GM12892 (cell line): Measurements from ENCODE around the gene KCNMA1.
A peak's percentile ranks its signal among the peaks of the same experiment; 100 is the strongest.

ENCODE experiments used
- DNase-seq: peaks from one replicate; pipeline ENCODE4 v3.0.0; 2011; ENCODE audit not compliant: insufficient read length
- FAIRE-seq: peaks from 2 replicates; lab custom pipeline; 2011; peaks lifted over from hg19 to GRCh38; lab: Jason Lieb, UNC
- POLR2A ChIP-seq: IDR thresholded peaks from 2 replicates; pipeline ENCODE4 v1.6.1; 2011; ENCODE audit warnings: low read depth, low read length, control low read depth
- POLR2AphosphoS5 ChIP-seq: IDR thresholded peaks from 2 replicates; pipeline ENCODE4 v1.6.1; 2011; ENCODE audit warnings: low read depth, low read length, control low read depth
- TAF1 ChIP-seq: IDR thresholded peaks from 2 replicates; pipeline ENCODE4 v1.6.1; 2011; ENCODE audit warnings: low read depth, mild to moderate bottlenecking, control low read depth, low read length, borderline replicate concordance

KCNMA1 gene

DNA sequence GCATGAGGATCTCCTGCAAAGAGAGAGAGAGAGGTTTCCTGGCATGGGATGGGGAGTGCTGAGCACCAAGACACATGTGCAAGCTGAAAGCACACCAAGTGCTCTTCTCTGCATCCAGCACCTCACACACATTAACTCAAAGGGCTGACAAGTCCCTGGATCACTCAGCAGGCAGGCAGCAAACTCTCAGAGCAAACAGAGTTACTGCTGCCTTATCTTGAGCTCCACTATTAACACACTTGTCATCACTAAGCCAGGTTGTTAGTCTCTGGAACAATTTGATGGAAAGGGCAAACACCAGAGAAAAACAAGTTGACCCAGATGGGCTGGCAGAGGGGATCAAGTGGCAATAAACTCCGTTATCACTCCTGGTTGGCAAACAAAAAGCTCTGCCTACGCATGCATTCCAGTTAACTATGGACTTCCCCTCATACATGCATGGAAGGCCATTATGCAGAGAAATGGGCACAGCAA lies 349.9 kb downstream of the KCNMA1 start:
- FAIRE-seq (no peak), DNase-seq (no peak)
- no peak for TF ChIP-seq POLR2AphosphoS5
- no peak for TF ChIP-seq TAF1
- TF ChIP-seq POLR2A = no peak

DNA sequence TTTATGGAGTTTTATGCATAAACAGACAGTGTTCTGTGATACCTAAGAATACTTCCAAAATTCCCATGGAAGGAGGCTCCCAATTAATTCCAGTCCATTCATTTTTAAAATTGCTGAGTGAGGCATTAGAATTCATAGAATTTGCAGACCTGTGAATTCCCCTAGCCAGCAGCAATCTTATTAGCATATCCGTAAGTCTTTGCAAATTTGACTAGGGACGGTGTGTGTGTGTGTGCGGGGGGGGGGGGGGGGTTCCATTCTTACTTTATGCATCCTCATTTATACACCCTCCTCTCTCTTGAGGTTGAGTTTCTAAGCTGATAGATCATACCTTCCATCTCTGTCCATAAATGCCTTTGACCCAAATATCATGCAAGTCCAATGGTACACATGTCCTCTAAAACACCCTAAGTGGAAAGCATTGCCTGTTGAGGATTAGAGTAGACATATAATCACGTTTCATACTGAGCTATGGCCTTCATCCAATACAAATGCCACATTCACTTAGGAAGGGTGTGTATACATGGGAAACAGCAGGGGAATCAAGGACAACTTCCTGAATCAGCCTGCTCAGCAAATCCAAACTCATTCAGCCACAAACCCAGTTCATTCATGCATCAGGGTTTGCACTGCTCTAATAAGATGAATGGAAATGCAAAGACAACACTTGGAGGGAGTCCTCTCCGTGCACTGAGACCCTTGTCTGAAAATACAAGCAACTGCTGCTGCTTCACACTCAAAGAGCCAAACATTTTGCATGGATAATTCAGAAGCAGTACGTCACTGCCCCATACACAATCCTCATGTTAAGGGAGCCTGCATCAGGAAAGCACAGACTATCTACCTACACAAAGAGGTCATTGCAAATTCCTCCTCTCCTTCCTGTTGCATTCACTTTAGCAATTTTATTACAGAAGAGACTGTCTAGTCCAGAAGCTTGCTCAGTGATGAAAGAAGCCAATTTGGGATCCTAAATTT lies 350.8 kb downstream of the KCNMA1 start:
- FAIRE-seq (no peak), DNase-seq (no peak)
- TF ChIP-seq POLR2A = no peak
- TF ChIP-seq POLR2AphosphoS5 = no peak
- TF ChIP-seq TAF1 = no peak

DNA sequence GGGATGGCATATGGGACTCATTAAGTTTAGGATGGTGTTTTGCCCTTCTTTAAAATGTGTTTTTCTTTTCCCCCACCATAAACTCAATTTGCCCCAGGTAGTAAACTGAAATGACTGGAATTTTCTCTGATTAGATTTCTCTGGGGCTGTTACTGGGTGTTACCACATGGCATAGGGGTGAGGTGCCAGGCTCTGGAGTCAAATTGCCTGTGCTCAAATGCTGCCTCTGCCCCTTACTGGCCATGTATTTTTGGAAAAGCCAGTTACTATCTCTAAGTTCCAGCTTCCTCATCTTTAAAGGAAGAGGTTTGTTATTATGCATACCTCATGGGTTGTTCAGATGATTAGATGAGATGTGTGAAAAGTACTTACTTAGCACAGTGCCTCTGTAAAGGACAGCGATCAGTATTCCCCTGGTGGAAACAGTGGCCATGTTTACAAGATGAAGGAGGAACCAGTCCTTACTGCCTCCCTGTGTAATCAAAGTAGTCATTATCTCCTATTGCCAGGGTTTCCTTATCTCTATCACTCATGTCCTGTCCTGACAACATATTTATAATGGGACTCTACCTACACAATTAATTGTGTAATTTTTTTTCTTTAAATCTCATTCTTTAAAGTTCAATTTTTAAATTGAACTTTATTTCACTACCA lies 352.0 kb downstream of the KCNMA1 start:
- FAIRE-seq (no peak), DNase-seq (no peak)
- no peak for TF ChIP-seq TAF1
- TF ChIP-seq POLR2A = no peak
- no peak for TF ChIP-seq POLR2AphosphoS5

DNA sequence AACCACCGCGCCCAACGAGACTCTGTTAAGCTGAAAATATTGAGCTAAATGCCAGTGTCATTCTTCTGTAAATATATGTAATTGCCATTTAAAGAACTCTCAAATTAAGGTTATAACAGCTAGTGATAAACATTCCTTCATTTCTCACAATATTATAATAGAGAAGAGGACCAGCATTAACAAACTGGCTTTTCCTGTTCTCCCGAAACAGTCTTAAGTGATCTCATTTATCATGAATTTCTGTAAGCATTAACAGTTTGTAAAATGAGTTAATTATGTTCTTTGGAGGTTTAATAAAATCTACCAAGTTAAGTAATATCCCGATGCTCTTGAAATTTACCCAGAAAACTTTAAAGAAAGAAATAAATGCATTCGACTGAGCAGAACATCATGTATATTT lies 352.8 kb downstream of the KCNMA1 start:
- FAIRE-seq (no peak), DNase-seq (no peak)
- TF ChIP-seq TAF1 (no peak), POLR2AphosphoS5 (no peak), POLR2A (no peak)

DNA sequence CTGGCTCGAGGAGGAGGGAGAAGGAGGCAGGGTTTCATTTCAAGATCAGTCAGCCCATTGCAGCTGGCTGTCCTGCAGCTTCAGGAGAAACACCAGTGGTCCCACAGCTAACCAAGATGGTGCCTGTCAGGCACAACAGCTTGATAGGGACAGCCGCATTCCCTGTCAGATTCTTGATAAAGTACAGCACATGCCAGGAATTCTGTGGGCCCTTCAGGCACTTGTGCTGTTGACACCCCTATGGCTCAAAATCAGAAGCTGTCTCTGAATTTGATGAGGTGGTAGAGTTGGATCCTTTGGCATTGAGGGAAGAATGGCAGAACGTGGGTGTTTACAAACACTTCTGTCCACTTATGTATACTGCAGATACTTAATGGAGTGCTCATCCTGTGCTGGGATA lies 354.3 kb downstream of the KCNMA1 start:
- TF ChIP-seq POLR2A (no peak), POLR2AphosphoS5 (no peak), TAF1 (no peak)
- FAIRE-seq (no peak), DNase-seq (no peak)

DNA sequence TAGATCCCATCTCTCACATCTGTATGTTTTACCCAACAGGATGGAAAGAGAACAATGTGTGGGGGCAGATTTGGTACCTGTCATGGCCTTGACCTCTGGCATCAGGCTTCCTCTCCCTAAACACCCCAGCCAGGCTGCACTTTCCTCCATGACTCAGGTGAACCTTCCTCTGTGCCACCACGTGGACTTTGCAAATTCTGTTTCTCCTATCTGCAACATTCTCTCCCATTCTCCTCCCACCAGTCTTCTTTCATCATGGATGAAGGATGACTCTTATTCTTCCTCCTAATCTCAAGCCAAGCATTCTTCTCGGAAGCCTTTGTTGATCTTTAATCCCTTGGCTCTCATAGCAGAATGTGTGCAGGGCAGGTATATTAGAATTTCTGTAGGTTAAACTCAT lies 355.4 kb downstream of the KCNMA1 start:
- FAIRE-seq (no peak), DNase-seq (no peak)
- no peak for TF ChIP-seq POLR2A
- TF ChIP-seq POLR2AphosphoS5 = no peak
- no peak for TF ChIP-seq TAF1

DNA sequence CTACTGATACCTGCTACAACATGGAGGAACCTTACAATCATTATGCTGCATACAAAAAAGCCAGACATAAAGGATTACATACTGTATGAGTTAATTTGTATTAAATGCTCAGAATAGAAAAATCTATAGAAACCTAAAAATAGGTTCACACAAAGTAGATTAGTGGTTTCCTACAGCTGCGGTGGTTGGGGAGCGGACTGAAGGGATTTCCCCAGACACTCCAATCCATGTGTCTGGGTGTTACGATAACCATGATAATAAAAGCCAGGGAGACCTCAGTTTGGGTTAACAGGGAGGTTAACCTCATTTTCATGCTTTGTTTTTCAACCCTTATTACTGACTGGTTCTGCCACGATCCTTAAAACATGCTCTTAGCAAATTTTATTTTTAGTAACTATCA lies 355.9 kb downstream of the KCNMA1 start:
- TF ChIP-seq POLR2A = no peak
- no peak for TF ChIP-seq POLR2AphosphoS5
- no peak for TF ChIP-seq TAF1
- no peak for DNase-seq
- peak; percentile 21 for FAIRE-seq

DNA sequence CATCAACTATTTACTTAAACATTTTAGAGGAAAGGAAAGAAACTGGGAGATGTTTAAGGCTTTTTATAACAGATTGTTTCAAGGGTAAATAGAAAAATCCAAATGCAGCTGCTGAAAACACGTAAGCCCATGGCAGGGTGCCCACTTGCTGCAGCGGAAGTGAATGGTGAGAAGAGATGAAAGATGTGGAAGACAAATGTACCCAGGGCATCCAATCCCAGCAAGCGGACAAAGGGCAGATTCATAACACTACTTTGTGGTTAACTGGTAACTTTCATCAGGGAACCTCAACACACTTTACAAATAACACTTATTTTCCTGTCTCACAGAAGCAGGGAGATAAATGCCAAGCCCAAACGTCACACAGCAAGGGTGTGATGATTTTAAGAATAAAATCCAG lies 358.4 kb downstream of the KCNMA1 start:
- DNase-seq = no peak
- no peak for TF ChIP-seq POLR2AphosphoS5
- no peak for TF ChIP-seq POLR2A
- TF ChIP-seq TAF1 = no peak
- no peak for FAIRE-seq

DNA sequence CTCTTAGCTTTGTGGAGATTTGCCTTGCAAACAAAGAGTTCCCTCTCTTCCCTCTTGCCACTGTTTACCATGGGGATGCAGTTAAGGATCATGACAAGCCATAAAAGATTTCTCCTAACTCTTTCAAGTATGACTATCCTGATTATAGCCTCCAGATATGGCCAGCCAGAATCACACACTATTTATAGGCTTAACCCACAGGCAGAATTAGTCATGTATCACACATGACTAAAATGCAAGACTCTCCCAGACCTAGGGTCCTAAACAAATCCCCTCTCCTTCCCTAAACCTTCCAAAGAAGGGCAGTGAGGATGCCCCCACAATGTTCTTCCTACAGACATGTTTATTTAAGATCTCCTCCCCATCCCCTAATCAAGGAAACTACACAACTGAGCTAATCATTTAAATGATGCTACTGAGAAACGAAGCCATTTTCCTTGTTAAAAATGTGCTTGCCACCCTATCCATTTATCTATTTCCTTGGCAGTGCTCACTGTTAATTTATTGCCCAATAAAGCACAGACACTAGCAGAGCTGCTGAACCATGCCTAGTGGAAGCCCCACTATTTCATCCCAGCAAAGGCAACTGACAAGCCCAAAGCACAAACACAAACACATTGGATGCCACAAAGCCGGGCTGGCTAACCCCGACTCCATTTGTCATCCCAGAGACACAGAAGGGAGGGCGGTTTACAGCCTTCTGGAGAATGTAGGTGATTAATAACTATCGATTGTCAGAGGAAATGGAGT lies 363.4 kb downstream of the KCNMA1 start:
- DNase-seq (no peak), FAIRE-seq (no peak)
- TF ChIP-seq POLR2A (no peak), TAF1 (no peak), POLR2AphosphoS5 (no peak)

DNA sequence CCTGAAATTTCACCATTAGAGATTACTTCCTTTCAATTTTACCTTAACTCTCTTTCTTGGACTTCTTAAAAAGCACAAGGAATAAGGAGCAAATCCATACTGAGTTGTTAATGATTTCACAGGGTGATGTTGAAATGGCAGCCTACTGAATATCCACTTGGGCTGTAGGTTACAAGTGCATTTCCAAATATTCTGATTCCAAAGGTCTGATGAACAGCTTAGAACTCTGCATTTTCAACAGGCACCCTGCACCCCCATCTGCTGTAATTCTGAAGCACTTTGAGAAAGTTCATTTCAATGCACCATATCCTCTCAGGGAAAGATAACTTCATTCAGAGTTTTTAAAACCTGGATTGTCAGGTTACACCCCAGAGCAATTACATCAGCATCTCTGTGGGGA lies 368.4 kb downstream of the KCNMA1 start:
- no peak for DNase-seq
- TF ChIP-seq TAF1 (no peak), POLR2A (no peak), POLR2AphosphoS5 (no peak)
- FAIRE-seq = no peak

DNA sequence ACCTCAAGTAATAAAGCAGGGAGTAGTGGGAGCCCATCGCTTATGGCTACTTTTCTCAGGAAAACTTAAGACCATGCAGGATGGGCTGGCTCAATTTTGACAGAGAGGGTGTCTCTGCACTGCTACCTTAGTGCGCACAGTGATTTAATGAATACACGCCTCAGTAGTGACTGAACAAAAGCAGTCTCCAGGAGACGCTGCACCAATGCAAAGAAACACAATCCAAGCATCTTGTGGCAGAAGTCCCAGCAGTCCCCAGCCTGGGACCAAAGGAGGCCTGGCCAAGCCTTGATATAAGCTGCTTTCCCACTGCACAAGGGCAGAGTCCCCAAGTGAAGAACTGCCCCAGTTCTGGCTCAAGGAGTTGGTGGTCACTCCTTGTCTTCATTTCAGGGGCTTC lies 368.9 kb downstream of the KCNMA1 start:
- DNase-seq = no peak
- FAIRE-seq = no peak
- TF ChIP-seq POLR2A (no peak), TAF1 (no peak), POLR2AphosphoS5 (no peak)
